Neural progenitor cell (in vitro differentiated cells): ENCODE data around the gene NXN. TPM values are rescaled to one million over a fixed set of nuclear protein-coding genes. Genes with fewer than 3 reads are reported as not detected.
"Not testable (repeated sequence)": the region's sequence is repeated elsewhere in the genome, so short reads cannot be mapped to it uniquely, and the experiment has no call there.

ENCODE experiments used
- DNase-seq: peaks from one replicate; pipeline ENCODE4 v3.0.0-alpha.2; 2016; ENCODE audit warnings: low spot score
- H2AFZ ChIP-seq: fragments of 200-600 bp; sonication (generic); replicated peaks from 2 replicates; pipeline ENCODE4 v1.6.1; 2016; ENCODE audit warnings: antibody characterized with exemption
- H3F3A ChIP-seq: fragments of 200-600 bp; sonication (generic); 2 replicates; pipeline ENCODE4 v1.6.1; 2016; ENCODE audit warnings: antibody characterized with exemption, low read depth
- H3K27ac ChIP-seq: fragments of 200-600 bp; sonication (generic); 2 replicates; pipeline ENCODE4 v1.5.1; 2016; ENCODE audit warnings: mild to moderate bottlenecking
- H3K27me3 ChIP-seq: fragments of 200-600 bp; sonication (generic); 2 replicates; pipeline ENCODE4 v1.6.1; 2016; ENCODE audit warnings: mild to moderate bottlenecking, moderate library complexity
- H3K36me3 ChIP-seq: fragments of 200-600 bp; sonication (generic); 2 replicates; pipeline ENCODE4 v1.5.1; 2016
- H3K4me1 ChIP-seq: fragments of 200-600 bp; sonication (generic); 2 replicates; pipeline ENCODE4 v1.6.1; 2016; ENCODE audit warnings: mixed run types
- H3K4me2 ChIP-seq: fragments of 200-600 bp; sonication (generic); 2 replicates; pipeline ENCODE4 v1.6.1; 2016
- H3K4me3 ChIP-seq: fragments of 200-600 bp; sonication (generic); 2 replicates; pipeline ENCODE4 v1.5.1; 2016
- H3K79me2 ChIP-seq: fragments of 200-600 bp; sonication (generic); 2 replicates; pipeline ENCODE4 v1.6.1; 2016; ENCODE audit warnings: low read depth
- H3K9ac ChIP-seq: fragments of 200-600 bp; sonication (generic); 2 replicates; pipeline ENCODE4 v1.6.1; 2016
- H3K9me3 ChIP-seq: fragments of 200-600 bp; sonication (generic); 2 replicates; pipeline ENCODE4 v1.5.1; 2016; ENCODE audit warnings: low read depth
- H4K20me1 ChIP-seq: fragments of 200-600 bp; sonication (generic); 2 replicates; pipeline ENCODE4 v1.6.1; 2016; ENCODE audit warnings: low read depth
- H3K27ac Mint-ChIP-seq: 3 replicates; pipeline ENCODE4 v1.8.0; 2021; ENCODE audit warnings: mixed read lengths
- H3K27me3 Mint-ChIP-seq: 2 replicates; pipeline ENCODE4 v1.8.0; 2022; ENCODE audit warnings: low read depth, mild to moderate bottlenecking, inconsistent platforms, moderate library complexity, mixed read lengths; ENCODE audit not compliant: insufficient read depth
- H3K36me3 Mint-ChIP-seq: 3 replicates; pipeline ENCODE4 v1.8.0; 2021; ENCODE audit warnings: mixed read lengths
- H3K4me1 Mint-ChIP-seq: 3 replicates; pipeline ENCODE4 v1.8.0; 2021; ENCODE audit warnings: mixed read lengths
- H3K4me3 Mint-ChIP-seq: 3 replicates; pipeline ENCODE4 v1.8.0; 2021; ENCODE audit warnings: mild to moderate bottlenecking, moderate library complexity, mixed read lengths
- H3K9me3 Mint-ChIP-seq: 3 replicates; pipeline ENCODE4 v1.8.0; 2020; ENCODE audit warnings: mixed read lengths
- CTCF ChIP-seq: fragments of 200-600 bp; sonication (generic); IDR thresholded peaks from 2 replicates; pipeline ENCODE4 v1.5.1; 2017; ENCODE audit warnings: antibody characterized with exemption, mild to moderate bottlenecking
- EZH2 ChIP-seq: fragments of 200-600 bp; sonication (generic); IDR thresholded peaks from 2 replicates; pipeline ENCODE4 v1.6.1; 2017; ENCODE audit warnings: antibody characterized with exemption, mild to moderate bottlenecking, moderate library complexity
- EZH2phosphoT487 ChIP-seq: fragments of 200-600 bp; sonication (generic); IDR thresholded peaks from 2 replicates; pipeline ENCODE4 v1.6.1; 2017; ENCODE audit warnings: antibody characterized with exemption
- total RNA-seq: library from RNA; depleted of rRNA; stranded (reverse); fragments of >200 nt; gene quantifications from 2 replicates; pipeline ENCODE4 v1.2.3, GENCODE V29; 2015; ENCODE audit warnings: low replicate concordance

The NXN gene
- total RNA-seq, 1 donor from 2014 or later: 35.9 TPM

GRCh38 chr17:973053-973452 is 6.5 kb downstream of the NXN start:
- H3K4me1 Mint-ChIP-seq: peaks cover 68% of the 10 kb centered on the region
- H3K27ac ChIP-seq: no peak overlapping the region
- no peaks in the 10 kb centered on the region for H3K36me3 ChIP-seq
- H3K9me3 Mint-ChIP-seq: peaks cover 2% of the 10 kb centered on the region
- H3K4me2 ChIP-seq: no peak overlapping the region
- no peak overlapping the region for H3K27ac Mint-ChIP-seq
- H3K4me3 ChIP-seq: no peak overlapping the region
- no peak overlapping the region for H2AFZ ChIP-seq
- peaks cover 9% of the 10 kb centered on the region for H3K27me3 Mint-ChIP-seq
- peaks cover 99% of the 10 kb centered on the region for H3K79me2 ChIP-seq
- no peaks in the 10 kb centered on the region for H3K9me3 ChIP-seq
- peak overlapping the region; percentile 4 for H3K4me3 Mint-ChIP-seq
- no peak for DNase-seq
- peaks cover 73% of the 10 kb centered on the region for H4K20me1 ChIP-seq
- H3K36me3 Mint-ChIP-seq: peaks cover 27% of the 10 kb centered on the region
- H3F3A ChIP-seq: peaks cover 18% of the 10 kb centered on the region
- H3K27me3 ChIP-seq: no peaks in the 10 kb centered on the region
- H3K9ac ChIP-seq: no peak overlapping the region
- TF ChIP-seq EZH2phosphoT487: no peak
- peaks cover 25% of the 10 kb centered on the region for H3K4me1 ChIP-seq

DNA sequence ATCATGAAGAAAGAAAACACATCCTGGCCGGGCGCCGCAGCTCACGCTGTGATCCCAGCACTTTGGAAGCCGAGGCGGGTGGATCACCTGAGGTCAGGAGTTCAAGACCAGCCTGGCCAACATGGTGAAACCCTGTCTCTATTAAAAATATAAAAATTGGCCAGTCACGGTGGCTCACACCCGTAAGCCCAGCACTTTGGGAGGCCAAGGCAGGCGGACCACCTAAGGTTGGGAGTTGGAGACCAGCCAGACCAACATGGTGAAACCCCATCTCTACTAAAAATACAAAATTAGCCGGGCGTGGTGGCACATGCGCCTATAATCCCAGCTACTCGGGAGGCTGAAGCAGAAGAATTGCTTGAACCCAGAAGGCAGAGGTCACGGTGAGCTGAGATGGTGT is 7.7 kb downstream of the NXN start:
- not testable (repeated sequence) for H3K9ac ChIP-seq, H2AFZ ChIP-seq, H3K27me3 Mint-ChIP-seq, H3K27ac ChIP-seq, H3K27me3 ChIP-seq, H3K36me3 ChIP-seq, H3K9me3 ChIP-seq, H3K4me3 Mint-ChIP-seq, H3K9me3 Mint-ChIP-seq, DNase-seq, H3K27ac Mint-ChIP-seq, H3K4me3 ChIP-seq, H3K4me2 ChIP-seq
- Histone ChIP-seq H3K4me1 (peaks cover 13% of the 10 kb centered on the region), H3K79me2 (peaks cover 99% of the 10 kb centered on the region), H4K20me1 (peaks cover 64% of the 10 kb centered on the region), H3F3A (peaks cover 16% of the 10 kb centered on the region)
- Mint-ChIP-seq H3K4me1 (peaks cover 61% of the 10 kb centered on the region), H3K36me3 (peaks cover 32% of the 10 kb centered on the region)

- H3K9ac ChIP-seq: no peak overlapping the region
- Mint-ChIP-seq H3K27me3 (peaks cover 10% of the 10 kb centered on the region), H3K36me3 (peaks cover 34% of the 10 kb centered on the region), H3K9me3 (peaks cover 2% of the 10 kb centered on the region), H3K4me1 (peaks cover 56% of the 10 kb centered on the region), H3K27ac (peak overlapping the region; percentile 99), H3K4me3 (peak overlapping the region; percentile 77)
- H2AFZ ChIP-seq: no peak overlapping the region
- H3K4me2 ChIP-seq: peak overlapping the region; percentile 63
- peaks cover 15% of the 10 kb centered on the region for H3K4me1 ChIP-seq
- peaks cover 99% of the 10 kb centered on the region for H3K79me2 ChIP-seq
- no peak for DNase-seq
- no peaks in the 10 kb centered on the region for H3K27me3 ChIP-seq
- no peaks in the 10 kb centered on the region for H3K9me3 ChIP-seq
- TF ChIP-seq CTCF: no peak
- H3K4me3 ChIP-seq: peak overlapping the region; percentile 10
- H4K20me1 ChIP-seq: peaks cover 49% of the 10 kb centered on the region
- H3K27ac ChIP-seq: peak overlapping the region; percentile 38
- H3F3A ChIP-seq: peaks cover 16% of the 10 kb centered on the region
- H3K36me3 ChIP-seq: no peaks in the 10 kb centered on the region
Observed at GRCh38 chr17:970364-970763, 9.2 kb downstream of the NXN start.

DNA sequence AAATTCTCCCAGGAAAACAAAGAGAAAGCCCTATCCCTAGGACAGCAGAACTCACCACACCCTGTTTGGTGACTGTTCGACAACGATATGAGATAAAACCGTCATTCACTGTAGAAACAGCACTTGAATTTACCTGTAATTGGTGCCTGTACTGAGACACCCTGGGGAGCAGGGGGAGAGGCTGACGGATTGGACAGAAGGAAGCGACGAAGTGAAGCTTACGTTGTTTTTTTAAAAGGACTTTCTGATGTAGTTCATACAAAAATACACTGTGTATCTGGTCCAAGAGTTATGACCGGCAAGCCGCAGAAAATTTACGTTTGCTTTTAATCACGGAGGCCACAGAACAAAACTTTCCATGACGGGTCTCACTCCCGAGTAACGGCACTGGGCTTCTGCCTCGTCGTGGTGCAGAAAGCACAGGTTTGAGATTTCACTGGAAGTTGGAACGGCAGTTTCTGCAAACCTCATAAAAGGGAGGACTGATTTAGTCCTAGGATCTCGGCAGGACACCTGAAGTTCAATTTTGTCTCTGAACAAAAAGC is 9.7 kb downstream of the NXN start:
- Mint-ChIP-seq H3K9me3 (peaks cover 2% of the 10 kb centered on the region), H3K4me1 (peaks cover 58% of the 10 kb centered on the region), H3K36me3 (peaks cover 34% of the 10 kb centered on the region), H3K27ac (peak overlapping the region; percentile 99), H3K4me3 (peak overlapping the region; percentile 77), H3K27me3 (peaks cover 10% of the 10 kb centered on the region)
- DNase-seq: peak; percentile 12
- H2AFZ ChIP-seq: no peak overlapping the region
- no peaks in the 10 kb centered on the region for H3K9me3 ChIP-seq
- H3K27me3 ChIP-seq: no peaks in the 10 kb centered on the region
- peak overlapping the region; percentile 38 for H3K27ac ChIP-seq
- H3F3A ChIP-seq: peaks cover 16% of the 10 kb centered on the region
- H3K36me3 ChIP-seq: no peaks in the 10 kb centered on the region
- H3K4me2 ChIP-seq: peak overlapping the region; percentile 63
- peak overlapping the region; percentile 10 for H3K4me3 ChIP-seq
- peaks cover 99% of the 10 kb centered on the region for H3K79me2 ChIP-seq
- peaks cover 20% of the 10 kb centered on the region for H3K4me1 ChIP-seq
- TF ChIP-seq EZH2 (no peak), CTCF (no peak), EZH2phosphoT487 (no peak)
- peaks cover 46% of the 10 kb centered on the region for H4K20me1 ChIP-seq
- no peak overlapping the region for H3K9ac ChIP-seq
